Endometrial microvascular endothelial cells (primary cell): Measurements from ENCODE around the gene HOXC5. TPM values are rescaled to one million over a fixed set of nuclear protein-coding genes. Genes with fewer than 3 reads are reported as not detected.
"Not testable (repeated sequence)": the region's sequence is repeated elsewhere in the genome, so short reads cannot be mapped to it uniquely, and the experiment has no call there.

Experiments
- in situ Hi-C: cut with HindIII; loops from 2 replicates; pipeline ENCODE4 v1.10.0; 2017; ENCODE audit warnings: low sequenced_read_pairs, low pct_unique_long_range_greater_than_20kb; ENCODE audit errors: inconsistent ontology term
- total RNA-seq: library from RNA; depleted of rRNA; stranded (reverse); fragments of >200 nt; gene quantifications from one replicate; pipeline ENCODE4 v1.2.3, GENCODE V29; 2015; ENCODE audit errors: inconsistent ontology term

HOXC5 gene
- total RNA-seq, 1 donor from 2014 or later, result not detected

- in situ Hi-C loops, result not testable (repeated sequence)
Observed at GRCh38 chr12:54077843-54078242, 45.0 kb downstream of the HOXC5 start.

- in situ Hi-C loops, result not testable (repeated sequence)
Observed at GRCh38 chr12:54079115-54079514, 46.3 kb downstream of the HOXC5 start.

DNA sequence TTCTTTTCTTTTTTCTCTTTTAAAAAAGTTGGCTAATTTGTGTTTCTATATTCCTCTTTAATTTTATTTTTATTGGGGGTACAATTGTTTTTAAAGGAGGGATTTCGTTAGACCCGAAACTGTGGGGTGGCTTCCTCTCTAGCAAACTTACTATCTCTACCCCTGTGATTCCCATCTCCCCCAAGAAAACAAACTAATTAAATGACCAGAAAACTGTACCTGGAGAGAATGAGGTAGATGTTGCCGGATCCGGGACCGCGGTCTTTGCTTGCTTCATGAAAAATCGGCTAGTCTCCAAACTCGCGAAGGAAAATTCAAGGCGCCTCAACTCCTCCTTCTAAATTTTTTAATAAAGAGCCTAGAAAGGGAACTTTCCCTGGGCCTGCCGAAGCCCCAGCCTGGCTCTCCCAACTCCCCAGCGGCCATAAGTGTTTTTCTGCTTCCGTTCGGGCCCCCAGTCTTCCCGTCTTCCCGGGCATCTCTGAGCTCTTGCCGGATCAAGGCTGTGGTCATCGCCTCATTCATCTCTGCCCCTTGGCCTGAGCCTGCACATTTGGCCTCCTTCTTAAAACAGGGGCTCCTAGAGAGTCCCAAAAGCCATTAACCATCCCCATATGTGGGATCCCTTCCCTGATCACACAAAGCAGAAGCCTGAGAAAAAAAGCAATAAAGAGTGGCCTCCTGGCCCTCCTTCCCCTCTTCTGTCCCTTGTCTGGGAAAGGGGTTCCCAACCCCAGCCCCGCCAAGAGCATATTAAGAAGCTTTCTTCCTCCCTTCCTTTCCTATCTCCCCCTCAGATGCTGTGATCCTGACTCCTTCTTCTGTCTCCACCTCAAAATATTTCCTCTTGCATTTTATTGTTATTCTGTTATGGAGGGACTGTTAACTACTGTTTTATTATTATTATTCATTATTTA, 47.4 kb downstream of the HOXC5 start:
- in situ Hi-C loops, result not testable (repeated sequence)

DNA sequence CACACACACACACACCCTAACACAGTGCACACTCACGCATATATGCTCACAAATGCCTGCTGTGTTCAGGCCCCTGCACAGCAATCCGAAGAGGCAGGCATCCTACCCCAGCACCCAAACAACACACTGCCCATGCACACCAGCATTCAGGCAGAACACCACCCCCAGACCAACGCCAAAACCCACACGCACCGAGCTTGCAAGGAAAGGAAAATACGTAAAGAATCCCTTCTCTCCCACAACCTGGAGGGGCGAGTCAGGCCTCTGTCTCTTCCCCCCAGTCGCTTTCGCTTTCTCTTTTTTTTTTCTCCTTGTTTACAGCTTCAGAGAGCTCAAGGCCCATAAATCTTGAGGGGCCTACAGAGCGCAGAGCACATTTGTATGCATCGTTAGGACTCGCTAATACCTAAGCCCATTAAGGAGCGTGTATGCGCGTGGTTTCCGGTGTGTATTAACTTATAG, 48.2 kb downstream of the HOXC5 start:
- in situ Hi-C loops, result not testable (repeated sequence)

GRCh38 chr12:54081581-54082396, 48.9 kb downstream of the HOXC5 start:
- in situ Hi-C loops, result not testable (repeated sequence)

DNA sequence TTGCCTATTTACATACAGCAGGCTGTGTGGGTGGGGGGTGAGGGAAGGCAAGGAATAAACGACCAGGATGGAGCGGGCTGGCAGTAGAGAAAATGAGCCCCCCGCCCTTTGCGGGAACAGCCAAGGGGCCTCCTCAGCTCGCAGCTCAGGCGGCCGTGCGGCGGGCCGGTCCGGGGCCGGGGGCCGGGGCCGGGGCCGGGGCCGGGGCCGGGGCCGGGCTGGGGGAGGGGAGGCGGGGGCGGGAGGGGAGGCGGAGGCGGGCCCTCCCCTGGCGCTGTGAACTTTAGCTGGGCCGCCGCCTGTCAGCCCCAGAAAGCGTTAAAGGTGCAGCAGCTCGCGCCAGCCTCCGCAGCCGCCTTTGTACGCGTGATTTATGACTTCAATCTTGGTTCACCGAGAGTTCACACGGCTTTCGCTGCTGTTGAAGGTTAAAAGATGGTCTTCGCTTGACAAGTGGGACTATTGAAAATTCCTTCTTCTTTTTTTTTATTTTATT, 49.6 kb downstream of the HOXC5 start:
- in situ Hi-C loops, result no loop called here

Other genes starting within 250 kb of the HOXC5 start
- not detected for gene HOXC13, start 94.2 kb upstream of the HOXC5 start, total RNA-seq
- not detected for gene HOXC12, start 78.1 kb upstream of the HOXC5 start, total RNA-seq
- not detected for gene HOXC11, start 59.9 kb upstream of the HOXC5 start, total RNA-seq
- gene HOTAIR, start 58.1 kb upstream of the HOXC5 start, total RNA-seq, result not detected
- not detected for gene HOXC10, start 47.9 kb upstream of the HOXC5 start, total RNA-seq
- not detected for gene HOXC9, start 32.9 kb upstream of the HOXC5 start, total RNA-seq
- 0.84 TPM for gene HOXC8, start 24.1 kb upstream of the HOXC5 start, total RNA-seq
- not detected for gene HOXC6, start 4.6 kb upstream of the HOXC5 start, total RNA-seq
- gene HOXC4, start 20.8 kb downstream of the HOXC5 start, total RNA-seq, result not detected
- 72.7 TPM for gene SMUG1, start 155.9 kb downstream of the HOXC5 start, total RNA-seq
- 57.1 TPM for gene CBX5, start 247.1 kb downstream of the HOXC5 start, total RNA-seq
- 737 TPM for gene HNRNPA1, start 247.7 kb downstream of the HOXC5 start, total RNA-seq